K562 (cell line): ENCODE data around the gene DHDH. TPM values are rescaled to one million over a fixed set of nuclear protein-coding genes. Genes with fewer than 3 reads are reported as not detected.

ENCODE experiments used
- ASH1L ChIP-seq: fragments of 450-650 bp; IDR thresholded peaks from 2 replicates; pipeline ENCODE4 v1.6.1; 2018; ENCODE audit warnings: borderline replicate concordance, mild to moderate bottlenecking, low read depth; ENCODE audit not compliant: partially characterized antibody
- BMI1 ChIP-seq: fragments of 150-350 bp; IDR thresholded peaks from 2 replicates; pipeline ENCODE4 v1.6.1; 2014; ENCODE audit warnings: low read length
- CBX3 ChIP-seq, 2 experiments: IDR thresholded peaks; 1 replicate in 1 of 2; 2 replicates in 1 of 2; pipeline ENCODE4 v1.6.1; 2012; ENCODE audit warnings: inconsistent platforms in 2 of 2, low read length in 2 of 2, borderline replicate concordance in 1 of 2, control low read depth in 1 of 2
- LARP7 ChIP-seq: fragments of 450-650 bp; IDR thresholded peaks from 2 replicates; pipeline ENCODE4 v1.6.1; 2016
- NR2C1 ChIP-seq, 2 experiments: fragments of 450-650 bp; IDR thresholded peaks; 2 replicates each; pipeline ENCODE4 v1.6.1; 2017; ENCODE audit warnings: mild to moderate bottlenecking in 2 of 2, antibody characterized with exemption in 1 of 2, inconsistent platforms in 1 of 2, missing compliant biosample characterization in 1 of 2, missing genetic modification characterization in 1 of 2
- PRPF4 ChIP-seq: fragments of 200-400 bp; formaldehyde crosslinking; IDR thresholded peaks from one replicate; pipeline ENCODE4 v1.6.1; 2017; ENCODE audit warnings: low read length, low read depth, mild to moderate bottlenecking; ENCODE audit not compliant: insufficient read depth, poor library complexity, severe bottlenecking
- SIN3A ChIP-seq, 2 experiments: fragments of 150-350 bp in 1 of 2; IDR thresholded peaks; 2 replicates each; pipeline ENCODE4 v1.6.1; 2011 to 2016; ENCODE audit warnings: borderline replicate concordance in 2 of 2, low read depth in 2 of 2, low read length in 2 of 2, mild to moderate bottlenecking in 2 of 2, moderate library complexity in 2 of 2; ENCODE audit not compliant: control insufficient read depth in 1 of 2
- SMARCA4 ChIP-seq: fragments of 450-650 bp; IDR thresholded peaks from 2 replicates; pipeline ENCODE4 v1.6.1; 2016
- ZBED1 ChIP-seq: IDR thresholded peaks from 2 replicates; pipeline ENCODE4 v1.6.1; 2014
- ZFPM2 ChIP-seq: fragments of 250-450 bp; sonication (Bioruptor Pico); IDR thresholded peaks from 2 replicates; pipeline ENCODE4 v1.5.1; 2022; ENCODE audit warnings: mild to moderate bottlenecking
- polyA plus RNA-seq, 8 experiments: library from polyadenylated mRNA; depleted of rRNA in 4 of 8; stranded (reverse) in 5 of 8; unstranded in 3 of 8; fragments of >200 nt; fragmentation: Nextera tagmentation in 2 of 8; fragmentation: Illumina TruSeq in 1 of 8; extraction: Ambion mirVana in 2 of 8; extraction: Trizol in 1 of 8; gene quantifications; 2 replicates each; pipeline versions ENCODE4 v1.2.1 to v1.2.3, GENCODE V29; 2011 to 2014; ENCODE audit warnings: inconsistent platforms in 1 of 8, missing spikeins in 1 of 8
- total RNA-seq, 7 experiments: library from RNA; depleted of rRNA in 6 of 7; stranded (reverse); fragments of >200 nt in 6 of 7; fragmentation: Illumina TruSeq in 2 of 7; extraction: Trizol in 2 of 7; gene quantifications; 2 replicates each; pipeline versions ENCODE4 v1.2.1 to v1.2.3, GENCODE V29; 2011 to 2021; ENCODE audit warnings: low replicate concordance in 1 of 7
- TF ChIP-seq, protein P1 (sequence below): fragments of 450-650 bp; formaldehyde crosslinking; conservative IDR thresholded peaks from 2 replicates; pipeline ENCODE4 v1.4.0; 2022; ENCODE audit warnings: mild to moderate bottlenecking, missing genetic modification characterization
- TF ChIP-seq, protein P2 (sequence below): sonication (generic); formaldehyde crosslinking; IDR thresholded peaks from 2 replicates; pipeline ENCODE4 v1.5.0; 2020; ENCODE audit warnings: missing genetic modification reagents
- TF ChIP-seq, protein P3 (sequence below): fragments of 450-650 bp; IDR thresholded peaks from 2 replicates; pipeline ENCODE4 v1.6.1; 2017; ENCODE audit warnings: mild to moderate bottlenecking, moderate library complexity
- TF ChIP-seq, protein P4 (sequence below): fragments of 450-650 bp; IDR thresholded peaks from 2 replicates; pipeline ENCODE4 v1.6.1; 2016; ENCODE audit warnings: mild to moderate bottlenecking
- TF ChIP-seq, protein P5 (sequence below): fragments of 200-800 bp; sonication (Bioruptor generic); IDR thresholded peaks from 2 replicates; pipeline ENCODE4 v1.6.1; 2016; ENCODE audit warnings: missing genetic modification characterization, missing compliant biosample characterization

DHDH gene
- total and polyA plus RNA-seq, 9 of the 15 experiments (the other 6 are each of a cell fraction or from before 2014, with no cell fraction given) = 0.37 to 1.9 (median 0.87) TPM

DNA sequence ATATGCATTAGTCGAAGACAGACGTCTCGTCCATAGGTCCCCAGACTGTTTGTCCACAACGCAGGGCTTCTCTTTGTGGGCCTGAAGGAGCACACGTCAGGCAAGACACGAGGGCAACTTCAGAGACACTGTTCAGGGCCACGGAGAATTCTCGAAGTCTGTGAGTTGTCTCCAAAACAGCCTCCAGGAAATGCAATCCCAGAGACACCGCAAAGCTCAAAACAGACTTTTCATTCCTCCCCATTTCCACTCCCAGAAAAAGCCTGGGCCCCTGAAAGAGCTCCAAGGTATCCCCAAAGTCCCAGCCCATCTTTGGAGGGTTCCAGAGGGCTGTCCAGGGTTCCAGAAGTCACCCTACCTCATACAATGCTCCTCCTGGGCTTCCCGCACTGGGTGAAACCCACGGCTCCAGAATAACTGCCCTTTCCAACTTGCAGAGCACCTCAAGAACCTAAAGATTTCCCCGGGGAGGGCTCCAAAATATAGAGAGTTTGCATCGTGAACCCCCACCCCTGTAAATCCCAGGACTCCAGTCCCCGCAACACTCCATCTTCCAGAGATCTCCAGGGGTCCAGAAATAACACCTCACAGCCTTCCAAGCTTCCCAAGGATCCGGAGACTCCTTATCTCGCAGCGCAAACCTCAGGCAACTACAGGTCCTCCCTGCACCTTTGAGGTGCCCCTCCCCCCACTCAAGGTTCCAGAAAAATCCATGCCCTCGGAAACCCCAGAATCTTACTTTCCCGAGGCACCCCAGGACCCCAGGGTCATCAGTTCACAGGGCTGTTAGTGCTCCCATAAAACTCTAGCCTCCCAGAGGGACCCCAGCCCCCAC is 30.9 kb downstream of the DHDH start (continued):
- peak in 1 of 2 experiments; percentile 61; a peak in 1 of 4 replicates for TF ChIP-seq SIN3A (IDR thresholded peaks at IDR 0.05; ENCODE audit: borderline replicate concordance in 2 of 2, control insufficient read depth in 1 of 2, low read depth in 2 of 2, low read length in 2 of 2)
- TF ChIP-seq LARP7 = 0 out of 2 replicates have a peak, but pooled peaks have one; percentile 57
- peak; percentile 28 for TF ChIP-seq ASH1L
- TF ChIP-seq, protein P1, sequence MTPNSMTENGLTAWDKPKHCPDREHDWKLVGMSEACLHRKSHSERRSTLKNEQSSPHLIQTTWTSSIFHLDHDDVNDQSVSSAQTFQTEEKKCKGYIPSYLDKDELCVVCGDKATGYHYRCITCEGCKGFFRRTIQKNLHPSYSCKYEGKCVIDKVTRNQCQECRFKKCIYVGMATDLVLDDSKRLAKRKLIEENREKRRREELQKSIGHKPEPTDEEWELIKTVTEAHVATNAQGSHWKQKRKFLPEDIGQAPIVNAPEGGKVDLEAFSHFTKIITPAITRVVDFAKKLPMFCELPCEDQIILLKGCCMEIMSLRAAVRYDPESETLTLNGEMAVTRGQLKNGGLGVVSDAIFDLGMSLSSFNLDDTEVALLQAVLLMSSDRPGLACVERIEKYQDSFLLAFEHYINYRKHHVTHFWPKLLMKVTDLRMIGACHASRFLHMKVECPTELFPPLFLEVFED (CRISPR knock-in tag) = no peak
- TF ChIP-seq, protein P2, sequence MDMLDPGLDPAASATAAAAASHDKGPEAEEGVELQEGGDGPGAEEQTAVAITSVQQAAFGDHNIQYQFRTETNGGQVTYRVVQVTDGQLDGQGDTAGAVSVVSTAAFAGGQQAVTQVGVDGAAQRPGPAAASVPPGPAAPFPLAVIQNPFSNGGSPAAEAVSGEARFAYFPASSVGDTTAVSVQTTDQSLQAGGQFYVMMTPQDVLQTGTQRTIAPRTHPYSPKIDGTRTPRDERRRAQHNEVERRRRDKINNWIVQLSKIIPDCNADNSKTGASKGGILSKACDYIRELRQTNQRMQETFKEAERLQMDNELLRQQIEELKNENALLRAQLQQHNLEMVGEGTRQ (CRISPR knock-in tag) = no peak
- no peak for TF ChIP-seq ZBED1
- TF ChIP-seq SMARCA4 = no peak; the same call in 1 of the 2 replicates
- no peak for TF ChIP-seq CBX3 (IDR thresholded peaks at IDR 0.05; ENCODE audit: borderline replicate concordance in 1 of 2, low read length in 2 of 2)
- no peak for TF ChIP-seq ZFPM2 (CRISPR knock-in tag)
- TF ChIP-seq, protein P3, sequence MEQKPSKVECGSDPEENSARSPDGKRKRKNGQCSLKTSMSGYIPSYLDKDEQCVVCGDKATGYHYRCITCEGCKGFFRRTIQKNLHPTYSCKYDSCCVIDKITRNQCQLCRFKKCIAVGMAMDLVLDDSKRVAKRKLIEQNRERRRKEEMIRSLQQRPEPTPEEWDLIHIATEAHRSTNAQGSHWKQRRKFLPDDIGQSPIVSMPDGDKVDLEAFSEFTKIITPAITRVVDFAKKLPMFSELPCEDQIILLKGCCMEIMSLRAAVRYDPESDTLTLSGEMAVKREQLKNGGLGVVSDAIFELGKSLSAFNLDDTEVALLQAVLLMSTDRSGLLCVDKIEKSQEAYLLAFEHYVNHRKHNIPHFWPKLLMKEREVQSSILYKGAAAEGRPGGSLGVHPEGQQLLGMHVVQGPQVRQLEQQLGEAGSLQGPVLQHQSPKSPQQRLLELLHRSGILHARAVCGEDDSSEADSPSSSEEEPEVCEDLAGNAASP = no peak
- TF ChIP-seq BMI1 = no peak
- no peak for TF ChIP-seq NR2C1 (IDR thresholded peaks at IDR 0.05)
- no peak; the same call in 1 of the 2 replicates for TF ChIP-seq NR2C1 (tag; IDR thresholded peaks at IDR 0.05)
- TF ChIP-seq, protein P4, sequence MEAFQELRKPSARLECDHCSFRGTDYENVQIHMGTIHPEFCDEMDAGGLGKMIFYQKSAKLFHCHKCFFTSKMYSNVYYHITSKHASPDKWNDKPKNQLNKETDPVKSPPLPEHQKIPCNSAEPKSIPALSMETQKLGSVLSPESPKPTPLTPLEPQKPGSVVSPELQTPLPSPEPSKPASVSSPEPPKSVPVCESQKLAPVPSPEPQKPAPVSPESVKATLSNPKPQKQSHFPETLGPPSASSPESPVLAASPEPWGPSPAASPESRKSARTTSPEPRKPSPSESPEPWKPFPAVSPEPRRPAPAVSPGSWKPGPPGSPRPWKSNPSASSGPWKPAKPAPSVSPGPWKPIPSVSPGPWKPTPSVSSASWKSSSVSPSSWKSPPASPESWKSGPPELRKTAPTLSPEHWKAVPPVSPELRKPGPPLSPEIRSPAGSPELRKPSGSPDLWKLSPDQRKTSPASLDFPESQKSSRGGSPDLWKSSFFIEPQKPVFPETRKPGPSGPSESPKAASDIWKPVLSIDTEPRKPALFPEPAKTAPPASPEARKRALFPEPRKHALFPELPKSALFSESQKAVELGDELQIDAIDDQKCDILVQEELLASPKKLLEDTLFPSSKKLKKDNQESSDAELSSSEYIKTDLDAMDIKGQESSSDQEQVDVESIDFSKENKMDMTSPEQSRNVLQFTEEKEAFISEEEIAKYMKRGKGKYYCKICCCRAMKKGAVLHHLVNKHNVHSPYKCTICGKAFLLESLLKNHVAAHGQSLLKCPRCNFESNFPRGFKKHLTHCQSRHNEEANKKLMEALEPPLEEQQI = no peak
- TF ChIP-seq, protein P5, sequence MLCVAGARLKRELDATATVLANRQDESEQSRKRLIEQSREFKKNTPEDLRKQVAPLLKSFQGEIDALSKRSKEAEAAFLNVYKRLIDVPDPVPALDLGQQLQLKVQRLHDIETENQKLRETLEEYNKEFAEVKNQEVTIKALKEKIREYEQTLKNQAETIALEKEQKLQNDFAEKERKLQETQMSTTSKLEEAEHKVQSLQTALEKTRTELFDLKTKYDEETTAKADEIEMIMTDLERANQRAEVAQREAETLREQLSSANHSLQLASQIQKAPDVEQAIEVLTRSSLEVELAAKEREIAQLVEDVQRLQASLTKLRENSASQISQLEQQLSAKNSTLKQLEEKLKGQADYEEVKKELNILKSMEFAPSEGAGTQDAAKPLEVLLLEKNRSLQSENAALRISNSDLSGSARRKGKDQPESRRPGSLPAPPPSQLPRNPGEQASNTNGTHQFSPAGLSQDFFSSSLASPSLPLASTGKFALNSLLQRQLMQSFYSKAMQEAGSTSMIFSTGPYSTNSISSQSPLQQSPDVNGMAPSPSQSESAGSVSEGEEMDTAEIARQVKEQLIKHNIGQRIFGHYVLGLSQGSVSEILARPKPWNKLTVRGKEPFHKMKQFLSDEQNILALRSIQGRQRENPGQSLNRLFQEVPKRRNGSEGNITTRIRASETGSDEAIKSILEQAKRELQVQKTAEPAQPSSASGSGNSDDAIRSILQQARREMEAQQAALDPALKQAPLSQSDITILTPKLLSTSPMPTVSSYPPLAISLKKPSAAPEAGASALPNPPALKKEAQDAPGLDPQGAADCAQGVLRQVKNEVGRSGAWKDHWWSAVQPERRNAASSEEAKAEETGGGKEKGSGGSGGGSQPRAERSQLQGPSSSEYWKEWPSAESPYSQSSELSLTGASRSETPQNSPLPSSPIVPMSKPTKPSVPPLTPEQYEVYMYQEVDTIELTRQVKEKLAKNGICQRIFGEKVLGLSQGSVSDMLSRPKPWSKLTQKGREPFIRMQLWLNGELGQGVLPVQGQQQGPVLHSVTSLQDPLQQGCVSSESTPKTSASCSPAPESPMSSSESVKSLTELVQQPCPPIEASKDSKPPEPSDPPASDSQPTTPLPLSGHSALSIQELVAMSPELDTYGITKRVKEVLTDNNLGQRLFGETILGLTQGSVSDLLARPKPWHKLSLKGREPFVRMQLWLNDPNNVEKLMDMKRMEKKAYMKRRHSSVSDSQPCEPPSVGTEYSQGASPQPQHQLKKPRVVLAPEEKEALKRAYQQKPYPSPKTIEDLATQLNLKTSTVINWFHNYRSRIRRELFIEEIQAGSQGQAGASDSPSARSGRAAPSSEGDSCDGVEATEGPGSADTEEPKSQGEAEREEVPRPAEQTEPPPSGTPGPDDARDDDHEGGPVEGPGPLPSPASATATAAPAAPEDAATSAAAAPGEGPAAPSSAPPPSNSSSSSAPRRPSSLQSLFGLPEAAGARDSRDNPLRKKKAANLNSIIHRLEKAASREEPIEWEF (CRISPR knock-in tag) = no peak
- TF ChIP-seq PRPF4 = no peak
